Measurements from ENCODE around the gene EBF3.

The EBF3 gene

DNA sequence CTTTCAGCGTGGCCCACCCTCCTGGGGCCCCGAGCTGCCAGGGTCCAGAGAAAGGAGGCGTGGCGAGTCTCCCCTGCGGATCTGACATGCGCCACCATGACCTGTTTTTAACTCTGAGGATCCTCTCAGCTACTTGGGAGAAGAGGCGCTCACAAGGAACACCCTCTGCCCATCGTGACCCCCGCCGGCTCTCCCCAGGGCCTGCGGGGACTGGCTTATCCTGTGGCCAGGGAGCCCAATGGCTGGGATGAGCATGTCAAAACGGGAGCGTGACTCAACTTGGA, 93.7 kb downstream of the EBF3 start:
- TF ChIP-seq TAF1 (IDR thresholded peaks at IDR 0.05; ENCODE audit: low read depth) (no peak), TEAD4 (IDR thresholded peaks at IDR 0.05) (no peak), ZBTB7A (IDR thresholded peaks at IDR 0.05; ENCODE audit: low read depth) (no peak), RAD21 (IDR thresholded peaks at IDR 0.05; ENCODE audit: low read depth) (no peak), CREB1 (IDR thresholded peaks at IDR 0.05; ENCODE audit: low read depth) (no peak), EP300 (IDR thresholded peaks at IDR 0.05; ENCODE audit: borderline replicate concordance) (no peak), NFIC (IDR thresholded peaks at IDR 0.05) (no peak), YY1 (IDR thresholded peaks at IDR 0.05; ENCODE audit: low read depth) (no peak), TCF12 (IDR thresholded peaks at IDR 0.05; ENCODE audit: low read depth) (no peak), CEBPB (IDR thresholded peaks at IDR 0.05) (no peak), EGR1 (IDR thresholded peaks at IDR 0.05) (no peak), FOXM1 (IDR thresholded peaks at IDR 0.05; ENCODE audit: borderline replicate concordance, low read depth) (no peak)
- TF ChIP-seq, protein P1, sequence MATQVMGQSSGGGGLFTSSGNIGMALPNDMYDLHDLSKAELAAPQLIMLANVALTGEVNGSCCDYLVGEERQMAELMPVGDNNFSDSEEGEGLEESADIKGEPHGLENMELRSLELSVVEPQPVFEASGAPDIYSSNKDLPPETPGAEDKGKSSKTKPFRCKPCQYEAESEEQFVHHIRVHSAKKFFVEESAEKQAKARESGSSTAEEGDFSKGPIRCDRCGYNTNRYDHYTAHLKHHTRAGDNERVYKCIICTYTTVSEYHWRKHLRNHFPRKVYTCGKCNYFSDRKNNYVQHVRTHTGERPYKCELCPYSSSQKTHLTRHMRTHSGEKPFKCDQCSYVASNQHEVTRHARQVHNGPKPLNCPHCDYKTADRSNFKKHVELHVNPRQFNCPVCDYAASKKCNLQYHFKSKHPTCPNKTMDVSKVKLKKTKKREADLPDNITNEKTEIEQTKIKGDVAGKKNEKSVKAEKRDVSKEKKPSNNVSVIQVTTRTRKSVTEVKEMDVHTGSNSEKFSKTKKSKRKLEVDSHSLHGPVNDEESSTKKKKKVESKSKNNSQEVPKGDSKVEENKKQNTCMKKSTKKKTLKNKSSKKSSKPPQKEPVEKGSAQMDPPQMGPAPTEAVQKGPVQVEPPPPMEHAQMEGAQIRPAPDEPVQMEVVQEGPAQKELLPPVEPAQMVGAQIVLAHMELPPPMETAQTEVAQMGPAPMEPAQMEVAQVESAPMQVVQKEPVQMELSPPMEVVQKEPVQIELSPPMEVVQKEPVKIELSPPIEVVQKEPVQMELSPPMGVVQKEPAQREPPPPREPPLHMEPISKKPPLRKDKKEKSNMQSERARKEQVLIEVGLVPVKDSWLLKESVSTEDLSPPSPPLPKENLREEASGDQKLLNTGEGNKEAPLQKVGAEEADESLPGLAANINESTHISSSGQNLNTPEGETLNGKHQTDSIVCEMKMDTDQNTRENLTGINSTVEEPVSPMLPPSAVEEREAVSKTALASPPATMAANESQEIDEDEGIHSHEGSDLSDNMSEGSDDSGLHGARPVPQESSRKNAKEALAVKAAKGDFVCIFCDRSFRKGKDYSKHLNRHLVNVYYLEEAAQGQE (IDR thresholded peaks at IDR 0.05; ENCODE audit: low read depth), result no peak
- TF ChIP-seq, protein P2, sequence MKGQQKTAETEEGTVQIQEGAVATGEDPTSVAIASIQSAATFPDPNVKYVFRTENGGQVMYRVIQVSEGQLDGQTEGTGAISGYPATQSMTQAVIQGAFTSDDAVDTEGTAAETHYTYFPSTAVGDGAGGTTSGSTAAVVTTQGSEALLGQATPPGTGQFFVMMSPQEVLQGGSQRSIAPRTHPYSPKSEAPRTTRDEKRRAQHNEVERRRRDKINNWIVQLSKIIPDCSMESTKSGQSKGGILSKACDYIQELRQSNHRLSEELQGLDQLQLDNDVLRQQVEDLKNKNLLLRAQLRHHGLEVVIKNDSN (IDR thresholded peaks at IDR 0.05), result no peak
- TF ChIP-seq, protein P3, sequence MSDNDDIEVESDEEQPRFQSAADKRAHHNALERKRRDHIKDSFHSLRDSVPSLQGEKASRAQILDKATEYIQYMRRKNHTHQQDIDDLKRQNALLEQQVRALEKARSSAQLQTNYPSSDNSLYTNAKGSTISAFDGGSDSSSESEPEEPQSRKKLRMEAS (IDR thresholded peaks at IDR 0.05), result no peak

DNA sequence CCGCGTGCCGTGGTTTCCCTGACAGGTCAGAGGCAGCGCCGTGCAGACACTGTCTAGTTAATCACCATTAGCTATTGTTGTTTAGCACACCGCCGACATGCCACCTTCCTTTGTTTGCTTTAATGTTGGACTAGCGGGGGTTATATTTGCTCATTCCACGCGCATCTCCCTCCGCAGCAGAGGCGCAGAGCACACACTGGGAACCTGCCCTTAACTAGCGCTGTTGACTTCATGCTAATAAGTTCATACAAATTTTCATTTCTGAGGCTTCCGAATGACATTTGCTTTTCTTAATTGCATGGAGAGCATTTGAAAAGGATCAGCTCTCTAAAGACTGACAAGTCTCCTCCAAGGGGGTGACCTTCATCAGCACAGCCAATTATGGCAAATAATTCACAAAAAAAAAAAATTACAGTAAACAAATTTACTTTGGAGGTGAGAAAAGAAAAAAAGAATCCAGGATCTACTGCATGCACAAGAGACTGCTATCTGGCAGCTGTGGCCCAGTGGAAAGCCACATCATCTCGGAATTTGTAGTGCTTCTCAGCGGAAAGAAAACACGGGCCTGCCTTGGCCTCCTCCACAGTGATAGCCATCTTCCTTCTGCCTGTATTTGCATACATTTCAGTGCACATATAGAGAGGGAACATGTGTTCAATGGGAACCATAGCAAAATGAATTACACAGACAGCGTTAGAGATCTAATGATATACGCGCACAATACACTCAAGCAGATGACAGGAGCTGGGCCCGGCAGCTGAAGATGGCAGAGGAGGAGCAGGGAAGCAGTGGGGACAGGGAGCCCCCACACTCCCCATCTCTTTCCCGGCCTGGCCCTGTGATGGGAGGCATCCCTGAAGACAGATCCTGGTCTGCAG, 94.2 kb downstream of the EBF3 start:
- no peak for TF ChIP-seq YY1 (IDR thresholded peaks at IDR 0.05; ENCODE audit: low read depth)
- TF ChIP-seq TCF12 (IDR thresholded peaks at IDR 0.05; ENCODE audit: low read depth), result no peak
- no peak for TF ChIP-seq EP300 (IDR thresholded peaks at IDR 0.05; ENCODE audit: borderline replicate concordance)
- no peak for TF ChIP-seq CREB1 (IDR thresholded peaks at IDR 0.05; ENCODE audit: low read depth)
- TF ChIP-seq CEBPB (IDR thresholded peaks at IDR 0.05), result no peak
- no peak for TF ChIP-seq FOXM1 (IDR thresholded peaks at IDR 0.05; ENCODE audit: borderline replicate concordance, low read depth)
- TF ChIP-seq TEAD4 (IDR thresholded peaks at IDR 0.05), result no peak
- TF ChIP-seq, protein P3 (IDR thresholded peaks at IDR 0.05), result no peak
- TF ChIP-seq, protein P2 (IDR thresholded peaks at IDR 0.05), result no peak
- TF ChIP-seq, protein P1 (IDR thresholded peaks at IDR 0.05; ENCODE audit: low read depth), result no peak
- no peak for TF ChIP-seq NFIC (IDR thresholded peaks at IDR 0.05)
- no peak for TF ChIP-seq TAF1 (IDR thresholded peaks at IDR 0.05; ENCODE audit: low read depth)
- TF ChIP-seq EGR1 (IDR thresholded peaks at IDR 0.05), result no peak
- no peak for TF ChIP-seq ZBTB7A (IDR thresholded peaks at IDR 0.05; ENCODE audit: low read depth)
- TF ChIP-seq RAD21 (IDR thresholded peaks at IDR 0.05; ENCODE audit: low read depth), result no peak

DNA sequence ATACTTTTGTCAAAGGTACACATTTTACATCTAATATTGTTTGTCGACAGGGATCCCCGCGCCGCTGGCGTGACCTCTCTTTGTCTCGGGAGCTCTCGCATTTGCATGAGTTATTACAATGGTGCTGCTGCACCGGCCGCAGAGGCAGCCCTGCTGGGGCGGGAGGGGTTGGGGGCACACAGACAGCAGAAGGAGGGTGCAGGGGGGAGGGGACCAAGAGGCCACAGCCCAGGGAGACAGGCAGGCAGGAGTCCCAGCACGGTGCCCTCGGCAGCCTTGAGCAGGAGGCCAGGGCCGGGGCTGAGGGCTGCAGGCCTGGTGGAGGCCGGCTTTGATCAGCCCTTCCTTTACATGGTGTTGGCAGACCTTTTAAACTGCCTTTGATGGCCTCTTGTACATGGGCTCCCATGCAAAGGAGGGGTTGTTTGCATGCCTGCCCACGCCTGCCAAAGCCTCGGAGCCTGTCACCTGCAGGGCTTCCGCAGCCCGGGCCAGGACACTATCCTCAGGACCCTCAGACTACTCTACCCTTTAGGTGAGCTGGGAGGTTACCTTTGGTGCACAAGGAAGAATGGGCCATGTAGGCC, 95.5 kb downstream of the EBF3 start:
- TF ChIP-seq, protein P2 (IDR thresholded peaks at IDR 0.05), result no peak
- TF ChIP-seq FOXM1 (IDR thresholded peaks at IDR 0.05; ENCODE audit: borderline replicate concordance, low read depth), result no peak
- TF ChIP-seq, protein P1 (IDR thresholded peaks at IDR 0.05; ENCODE audit: low read depth), result no peak
- TF ChIP-seq NFIC (IDR thresholded peaks at IDR 0.05), result no peak
- TF ChIP-seq EP300 (IDR thresholded peaks at IDR 0.05; ENCODE audit: borderline replicate concordance), result no peak
- TF ChIP-seq, protein P3 (IDR thresholded peaks at IDR 0.05), result no peak
- TF ChIP-seq TEAD4 (IDR thresholded peaks at IDR 0.05), result no peak
- TF ChIP-seq ZBTB7A (IDR thresholded peaks at IDR 0.05; ENCODE audit: low read depth), result no peak
- TF ChIP-seq TCF12 (IDR thresholded peaks at IDR 0.05; ENCODE audit: low read depth), result no peak
- TF ChIP-seq CREB1 (IDR thresholded peaks at IDR 0.05; ENCODE audit: low read depth), result no peak
- TF ChIP-seq YY1 (IDR thresholded peaks at IDR 0.05; ENCODE audit: low read depth), result no peak
- TF ChIP-seq EGR1 (IDR thresholded peaks at IDR 0.05), result no peak

Data from Ishikawa (cell line).